ENCODE measurements around the gene PSMG3.

Gene PSMG3

GRCh38 chr7:1558181-1558811, 11.5 kb downstream of the PSMG3 start:
- no peak for DNase-seq (ENCODE audit: low read depth)

- DNase-seq (ENCODE audit: low read depth): no peak
These were observed 12.1 kb downstream of the PSMG3 start for GRCh38 chr7:1557771-1558170.

GRCh38 chr7:1557006-1557405, 12.8 kb downstream of the PSMG3 start:
- no peak for DNase-seq (ENCODE audit: low read depth)

- DNase-seq (ENCODE audit: low read depth): no peak
These were observed 13.9 kb downstream of the PSMG3 start, which contains the start of gene TMEM184A for GRCh38 chr7:1555813-1556543. Gene TMEM184A, minus strand, starts transcription at chr7:1556205. Its CDS starts 721 bp downstream, at chr7:1555484.

GRCh38 chr7:1555046-1555812, 14.6 kb downstream of the PSMG3 start:
- no peak for DNase-seq (ENCODE audit: low read depth)

- DNase-seq (ENCODE audit: low read depth): no peak
These were observed 15.3 kb downstream of the PSMG3 start for GRCh38 chr7:1554333-1555045.

- DNase-seq (ENCODE audit: low read depth): no peak
These were observed 16.2 kb downstream of the PSMG3 start for GRCh38 chr7:1553512-1554210.

GRCh38 chr7:1552200-1552599, 17.6 kb downstream of the PSMG3 start:
- DNase-seq (ENCODE audit: low read depth): no peak

GRCh38 chr7:1550846-1551155, 19.0 kb downstream of the PSMG3 start:
- DNase-seq (ENCODE audit: low read depth): no peak

GRCh38 chr7:1550005-1550845, 19.6 kb downstream of the PSMG3 start:
- DNase-seq (ENCODE audit: low read depth): no peak

GRCh38 chr7:1549357-1550004, 20.4 kb downstream of the PSMG3 start:
- no peak for DNase-seq (ENCODE audit: low read depth)

- DNase-seq (ENCODE audit: low read depth): no peak
These were observed 20.9 kb downstream of the PSMG3 start for GRCh38 chr7:1548944-1549343.

- no peak for DNase-seq (ENCODE audit: low read depth)
These were observed 21.4 kb downstream of the PSMG3 start for GRCh38 chr7:1548438-1548831.

GRCh38 chr7:1547777-1548437, 21.9 kb downstream of the PSMG3 start:
- no peak for DNase-seq (ENCODE audit: low read depth)

GRCh38 chr7:1546909-1547776, 22.7 kb downstream of the PSMG3 start:
- no peak for DNase-seq (ENCODE audit: low read depth)

- DNase-seq (ENCODE audit: low read depth): no peak
These were observed 23.4 kb downstream of the PSMG3 start for GRCh38 chr7:1546274-1546908.

GRCh38 chr7:1545417-1546246, 24.2 kb downstream of the PSMG3 start:
- no peak for DNase-seq (ENCODE audit: low read depth)
